ENCODE results near the gene PSMB9. TPM values are rescaled to one million over a fixed set of nuclear protein-coding genes. Genes with fewer than 3 reads are reported as not detected.
"Not testable (repeated sequence)": the region's sequence is repeated elsewhere in the genome, so short reads cannot be mapped to it uniquely, and the experiment has no call there.

Gene PSMB9
- total and polyA plus RNA-seq, 11 donors = 8.9 to 182 (median 15.7) TPM

DNA sequence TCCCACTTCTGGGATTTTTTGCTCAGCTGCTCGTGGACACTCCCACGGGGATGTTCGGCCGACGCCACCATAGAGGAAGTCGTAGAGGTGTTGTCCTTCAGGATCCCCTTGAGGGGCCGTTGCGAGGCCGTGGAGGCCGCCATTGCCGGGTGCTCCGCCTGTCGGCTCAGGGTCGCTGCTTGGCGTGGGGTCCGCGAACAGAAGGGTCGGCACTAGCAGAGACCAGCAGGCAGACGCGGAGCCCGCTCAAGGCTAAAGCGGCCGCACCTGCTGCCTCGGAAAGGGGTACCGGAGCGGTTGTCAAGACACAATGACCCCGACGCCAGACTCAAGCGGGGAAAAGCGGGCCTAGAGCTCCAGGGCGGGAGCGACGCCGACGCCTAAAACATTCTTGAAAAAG lies 25.7 kb downstream of the PSMB9 start:
- H3K4me1 ChIP-seq = peaks cover 0 to 10% (median 0%) of the 10 kb centered on the region in 12 donors
- TF ChIP-seq, protein P1, sequence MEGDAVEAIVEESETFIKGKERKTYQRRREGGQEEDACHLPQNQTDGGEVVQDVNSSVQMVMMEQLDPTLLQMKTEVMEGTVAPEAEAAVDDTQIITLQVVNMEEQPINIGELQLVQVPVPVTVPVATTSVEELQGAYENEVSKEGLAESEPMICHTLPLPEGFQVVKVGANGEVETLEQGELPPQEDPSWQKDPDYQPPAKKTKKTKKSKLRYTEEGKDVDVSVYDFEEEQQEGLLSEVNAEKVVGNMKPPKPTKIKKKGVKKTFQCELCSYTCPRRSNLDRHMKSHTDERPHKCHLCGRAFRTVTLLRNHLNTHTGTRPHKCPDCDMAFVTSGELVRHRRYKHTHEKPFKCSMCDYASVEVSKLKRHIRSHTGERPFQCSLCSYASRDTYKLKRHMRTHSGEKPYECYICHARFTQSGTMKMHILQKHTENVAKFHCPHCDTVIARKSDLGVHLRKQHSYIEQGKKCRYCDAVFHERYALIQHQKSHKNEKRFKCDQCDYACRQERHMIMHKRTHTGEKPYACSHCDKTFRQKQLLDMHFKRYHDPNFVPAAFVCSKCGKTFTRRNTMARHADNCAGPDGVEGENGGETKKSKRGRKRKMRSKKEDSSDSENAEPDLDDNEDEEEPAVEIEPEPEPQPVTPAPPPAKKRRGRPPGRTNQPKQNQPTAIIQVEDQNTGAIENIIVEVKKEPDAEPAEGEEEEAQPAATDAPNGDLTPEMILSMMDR (IDR thresholded peaks at IDR 0.05) = no peak
- TF ChIP-seq POLR2A (IDR thresholded peaks at IDR 0.05) = no peak
- intact Hi-C loops (cut with DNase I) = no loop called here
- DNase-seq (peak in 1 of 5 donors; percentile 60), ATAC-seq (no peak)
- H3K4me3 ChIP-seq = peak overlapping the region in 1 of 12 donors; percentile 1
- 51 to 60% (median 55%) methylated on average over 35 of the region's 35 CpGs for WGBS, 4 donors
- no peak overlapping the region for H3K27ac ChIP-seq
- H3K9me3 ChIP-seq = no peaks in the 10 kb centered on the region
- H3K27me3 ChIP-seq = peaks cover 0 to 21% (median 0%) of the 10 kb centered on the region in 9 donors
- no peaks in the 10 kb centered on the region for H3K36me3 ChIP-seq

- intact Hi-C loops (cut with DNase I); ATAC-seq; H3K4me3 ChIP-seq; H3K27ac ChIP-seq; DNase-seq; H3K9me3 ChIP-seq; H3K36me3 ChIP-seq: not testable (repeated sequence)
- Histone ChIP-seq H3K4me1 (peaks cover 0 to 16% (median 0%) of the 10 kb centered on the region in 12 donors), H3K27me3 (peaks cover 0 to 13% (median 0%) of the 10 kb centered on the region in 9 donors)
- WGBS, 4 donors = 73 to 96% (median 80%) methylated on average over 3 of the region's 3 CpGs
These were observed 27.0 kb downstream of the PSMB9 start for GRCh38 chr6:32880962-32881361.

- H3K9me3 ChIP-seq = no peaks in the 10 kb centered on the region
- no peak overlapping the region for H3K4me3 ChIP-seq
- no peaks in the 10 kb centered on the region for H3K36me3 ChIP-seq
- ATAC-seq (no peak), DNase-seq (no peak)
- peaks cover 0 to 23% (median 0%) of the 10 kb centered on the region in 12 donors for H3K4me1 ChIP-seq
- no peak for TF ChIP-seq POLR2A (IDR thresholded peaks at IDR 0.05)
- TF ChIP-seq, protein P1 (IDR thresholded peaks at IDR 0.05) = no peak
- intact Hi-C loops (cut with DNase I) = no loop called here
- 33 to 62% (median 45%) methylated on average over 1 of the region's 1 CpG for WGBS, 4 donors
- peaks cover 0 to 13% (median 0%) of the 10 kb centered on the region in 9 donors for H3K27me3 ChIP-seq
- H3K27ac ChIP-seq = no peak overlapping the region
These were observed 28.9 kb downstream of the PSMB9 start for GRCh38 chr6:32882879-32883250.

DNA sequence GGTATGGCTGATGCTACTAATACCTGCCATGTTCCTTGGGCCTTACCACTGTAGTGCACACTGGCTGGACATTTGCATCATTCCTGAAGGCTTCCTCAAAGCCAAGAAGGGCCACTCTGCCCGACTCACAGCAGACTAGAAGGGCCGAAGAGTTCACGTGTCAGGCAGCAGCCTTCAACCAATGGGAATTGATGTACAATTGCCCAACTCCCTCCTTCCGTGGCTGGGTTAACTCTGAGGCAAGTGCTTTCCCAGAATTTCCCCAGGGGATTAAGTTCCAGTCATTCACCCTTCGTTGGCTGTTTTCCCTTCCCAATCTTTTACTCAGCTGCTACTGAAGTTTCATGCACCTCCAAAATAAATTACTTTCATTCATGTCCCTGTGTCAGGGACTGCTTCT lies 29.8 kb downstream of the PSMB9 start:
- DNase-seq = peak in 4 of 5 donors; percentile 24 to 60 (median 53)
- peak; percentile 47 to 87 (median 80) for ATAC-seq
- Histone ChIP-seq H3K4me3 (no peak overlapping the region), H3K27ac (peak overlapping the region in 1 of 12 donors; percentile 15), H3K4me1 (peaks cover 0 to 23% (median 0%) of the 10 kb centered on the region in 12 donors), H3K36me3 (no peaks in the 10 kb centered on the region), H3K9me3 (no peaks in the 10 kb centered on the region), H3K27me3 (peaks cover 0 to 13% (median 0%) of the 10 kb centered on the region in 9 donors)
- 13 to 28% (median 23%) methylated on average over 5 of the region's 5 CpGs for WGBS, 4 donors
- intact Hi-C loops (cut with DNase I) = loop anchor here in 3 of 10 donors (2.0 kb wide), 2 partner anchors 101 to 365 kb away; no protein-coding TSS in a partner anchor
- no peak for TF ChIP-seq POLR2A (IDR thresholded peaks at IDR 0.05)
- TF ChIP-seq, protein P1 (IDR thresholded peaks at IDR 0.05) = no peak
